DMS 273 treated with DMSO at 0.1 percent for 48 hours (cell line): ENCODE data around the gene MLH1.
"Not testable (repeated sequence)": the region's sequence is repeated elsewhere in the genome, so short reads cannot be mapped to it uniquely, and the experiment has no call there.

Source experiments
- DNase-seq: peaks from one replicate; lab custom pipeline; 2025; lab: John Stamatoyannopoulos, UW

Gene MLH1

DNA sequence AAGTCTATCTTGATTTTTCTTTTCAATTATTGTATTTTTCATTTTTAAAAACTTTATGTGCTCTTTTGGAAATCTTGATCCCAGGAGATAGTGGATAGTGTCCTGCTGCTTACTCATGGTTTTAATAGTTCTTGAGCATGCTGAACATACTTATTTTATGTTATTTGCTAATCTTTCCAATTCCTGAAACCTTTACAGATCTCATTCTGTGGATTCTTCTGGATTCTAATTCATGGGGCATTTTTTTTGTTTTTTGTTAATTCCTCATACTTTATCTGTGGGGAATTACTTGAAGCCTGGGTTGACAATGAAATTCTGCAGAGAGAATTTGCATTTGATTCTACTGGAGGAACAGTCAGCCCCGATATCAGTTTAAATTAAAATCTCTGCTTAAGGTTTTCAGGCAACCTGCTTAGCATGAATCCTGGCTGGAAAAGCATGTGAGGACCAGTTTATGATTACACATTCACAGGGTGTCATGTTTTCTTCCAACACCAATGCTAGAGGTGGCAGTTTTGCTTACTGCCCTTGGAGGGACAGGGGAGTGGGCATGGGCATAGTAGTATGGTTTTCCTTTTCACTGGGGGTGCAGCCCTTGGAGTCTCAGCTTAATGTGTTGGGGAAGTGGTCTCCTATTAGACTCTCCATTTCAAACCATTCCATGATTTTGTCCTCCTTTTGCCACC is 46.0 kb downstream of the MLH1 start:
- DNase-seq: no peak

DNA sequence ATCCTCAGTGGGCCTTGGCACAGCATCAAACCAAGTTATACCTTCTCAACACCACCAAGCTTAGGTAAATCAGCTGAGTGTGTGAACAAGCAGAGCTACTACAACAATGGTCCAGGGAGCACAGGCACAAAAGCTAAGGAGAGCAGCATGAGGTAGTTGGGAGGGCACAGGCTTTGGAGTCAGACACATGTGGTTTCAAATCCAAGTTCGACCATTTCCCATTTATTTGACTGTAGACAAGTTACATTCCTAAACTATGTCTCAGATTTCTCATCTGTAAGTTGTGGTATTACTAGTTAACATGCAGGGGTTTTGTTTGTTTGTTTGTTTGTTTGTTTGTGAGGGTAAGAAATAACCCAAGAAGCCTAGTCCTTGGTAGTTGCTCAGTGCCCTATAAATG is 46.9 kb downstream of the MLH1 start:
- no peak for DNase-seq

- no peak for DNase-seq
Observed at GRCh38 chr3:37041546-37042195, 48.4 kb downstream of the MLH1 start.

- not testable (repeated sequence) for DNase-seq
Observed at GRCh38 chr3:37042712-37043111, 49.4 kb downstream of the MLH1 start.

DNA sequence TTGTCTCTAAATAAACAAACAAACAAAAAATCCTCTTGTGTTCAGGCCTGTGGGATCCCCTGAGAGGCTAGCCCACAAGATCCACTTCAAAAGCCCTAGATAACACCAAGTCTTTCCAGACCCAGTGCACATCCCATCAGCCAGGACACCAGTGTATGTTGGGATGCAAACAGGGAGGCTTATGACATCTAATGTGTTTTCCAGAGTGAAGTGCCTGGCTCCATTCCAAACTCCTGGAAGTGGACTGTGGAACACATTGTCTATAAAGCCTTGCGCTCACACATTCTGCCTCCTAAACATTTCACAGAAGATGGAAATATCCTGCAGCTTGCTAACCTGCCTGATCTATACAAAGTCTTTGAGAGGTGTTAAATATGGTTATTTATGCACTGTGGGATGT is 57.0 kb downstream of the MLH1 start:
- no peak for DNase-seq

GRCh38 chr3:37052860-37053259 is 59.5 kb downstream of the MLH1 start:
- no peak for DNase-seq

GRCh38 chr3:37053337-37053736 is 60.0 kb downstream of the MLH1 start:
- DNase-seq: no peak

GRCh38 chr3:37053753-37054152 is 60.4 kb downstream of the MLH1 start:
- no peak for DNase-seq

- no peak for DNase-seq
Observed at GRCh38 chr3:37054370-37054769, 61.1 kb downstream of the MLH1 start.

- DNase-seq: not testable (repeated sequence)
Observed at GRCh38 chr3:37055077-37055476, 61.8 kb downstream of the MLH1 start.

- DNase-seq: no peak
Observed at GRCh38 chr3:37056826-37057225, 63.5 kb downstream of the MLH1 start.

GRCh38 chr3:37058117-37058516 is 64.8 kb downstream of the MLH1 start:
- DNase-seq: no peak

DNA sequence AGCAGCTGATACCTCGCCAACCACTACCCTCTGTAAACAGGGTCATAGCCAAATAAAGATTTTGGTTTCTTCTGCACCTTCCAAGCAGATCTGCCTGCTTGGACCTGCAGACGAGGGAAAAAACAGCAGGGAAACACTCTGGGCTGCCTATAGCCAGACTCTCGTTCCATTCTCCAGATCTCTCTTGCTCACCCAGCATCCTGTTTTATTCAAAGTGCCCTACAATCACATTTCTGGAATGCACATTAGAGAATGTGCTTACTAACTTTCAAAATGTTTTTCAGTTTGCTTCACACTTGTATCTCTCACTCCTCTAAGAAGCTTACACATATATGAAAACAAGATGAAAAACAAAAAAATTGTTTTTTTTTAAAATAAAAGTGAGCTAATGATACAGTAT is 71.4 kb downstream of the MLH1 start:
- DNase-seq: no peak

DNA sequence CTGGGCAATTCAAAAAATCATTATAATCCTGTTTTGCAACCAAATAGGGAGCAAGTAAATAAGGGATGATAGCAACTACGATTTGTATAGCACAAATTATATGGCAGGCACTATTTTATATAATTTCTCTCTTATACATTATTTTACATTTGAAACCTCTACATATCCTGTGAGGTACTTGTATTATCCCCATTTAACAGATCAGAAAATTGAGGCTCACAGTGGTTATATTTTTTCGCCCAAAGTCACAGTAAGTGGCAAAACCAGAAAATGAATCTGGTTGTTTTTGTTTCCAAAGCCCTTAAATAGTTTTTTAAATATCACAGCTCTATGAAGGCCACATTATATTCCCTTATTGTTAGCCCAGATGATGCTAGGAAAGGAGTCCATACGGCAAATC is 74.3 kb downstream of the MLH1 start:
- no peak for DNase-seq

- no peak for DNase-seq
Observed at GRCh38 chr3:37068031-37068430, 74.7 kb downstream of the MLH1 start.

GRCh38 chr3:37071921-37072320 is 78.6 kb downstream of the MLH1 start:
- DNase-seq: no peak

GRCh38 chr3:37072892-37073291 is 79.6 kb downstream of the MLH1 start:
- no peak for DNase-seq

GRCh38 chr3:37074178-37074577 is 80.9 kb downstream of the MLH1 start:
- DNase-seq: no peak

GRCh38 chr3:37075955-37076354 is 82.6 kb downstream of the MLH1 start:
- DNase-seq: no peak

DNA sequence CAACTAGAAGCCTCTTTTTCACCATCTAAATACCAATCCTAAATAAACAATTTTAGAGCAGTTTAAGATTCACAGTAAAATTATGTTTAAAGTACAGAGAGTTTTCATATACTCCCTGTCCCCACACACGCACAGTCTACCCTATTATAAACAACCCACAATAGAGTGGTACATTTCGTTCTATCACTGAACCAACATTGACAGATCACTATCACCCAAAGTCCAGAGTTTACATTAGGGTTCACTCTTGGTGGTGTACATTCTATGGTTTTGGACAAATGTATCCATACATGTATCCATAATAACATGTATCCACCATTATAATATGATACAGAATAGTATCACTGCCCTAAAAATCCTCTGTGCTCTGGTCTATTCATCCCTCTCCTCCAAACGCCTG is 89.0 kb downstream of the MLH1 start:
- no peak for DNase-seq

- no peak for DNase-seq
Observed at GRCh38 chr3:37086918-37087317, 93.6 kb downstream of the MLH1 start.

DNA sequence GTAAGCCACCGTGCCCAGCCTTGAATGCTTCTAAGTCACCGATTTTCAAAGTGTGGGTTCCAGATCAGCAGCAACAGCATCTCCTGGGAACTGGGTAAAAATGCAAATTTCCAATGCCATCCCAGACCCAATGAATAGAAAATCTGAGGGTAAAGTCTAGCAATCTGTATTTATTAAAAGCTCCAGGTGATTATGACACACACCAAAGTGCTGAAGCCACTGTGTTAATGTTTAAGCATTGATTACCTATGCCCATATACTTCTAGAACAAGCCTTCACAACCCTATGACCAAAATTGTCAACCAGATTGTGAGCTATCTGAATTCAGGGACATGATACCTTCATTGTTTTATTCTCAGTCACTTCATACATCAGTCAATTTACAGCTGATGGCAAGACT is 94.6 kb downstream of the MLH1 start:
- DNase-seq: no peak

GRCh38 chr3:37092484-37092883 is 99.2 kb downstream of the MLH1 start:
- DNase-seq: no peak

GRCh38 chr3:37093481-37093880 is 100.2 kb downstream of the MLH1 start:
- no peak for DNase-seq
